CD14-positive monocyte (primary cell): ENCODE data around the gene CCDC15. TPM values are rescaled to one million over a fixed set of nuclear protein-coding genes. Genes with fewer than 3 reads are reported as not detected.

Experiments used
- DNase-seq, 3 donors: peaks; one replicate each; pipeline ENCODE4 v3.0.0-alpha.2; 2011 to 2022
- H2AFZ ChIP-seq: 2 replicates; pipeline ENCODE4 v1.6.0; 2012; ENCODE audit warnings: mild to moderate bottlenecking, low read depth, low read length, inconsistent platforms; ENCODE audit not compliant: insufficient read depth, poor library complexity, severe bottlenecking
- H3K27ac ChIP-seq, 2 donors: 1 replicate in 1 of 2; 2 replicates in 1 of 2; pipeline ENCODE4 v1.5.1; 2012 to 2013; ENCODE audit warnings: low read length in 2 of 2, control low read depth in 1 of 2, inconsistent platforms in 1 of 2, low read depth in 1 of 2, mild to moderate bottlenecking in 1 of 2
- H3K27me3 ChIP-seq, 2 donors: one replicate each; pipeline versions ENCODE4 v1.6.0 to v1.6.1; 2011 to 2013; ENCODE audit warnings: low read length in 2 of 2; ENCODE audit not compliant: control insufficient read depth in 2 of 2, insufficient read depth in 2 of 2
- H3K36me3 ChIP-seq, 2 donors: replicated peaks in 1 of 2; 1 replicate in 1 of 2; 2 replicates in 1 of 2; pipeline versions ENCODE4 v1.5.1 to v1.6.1; 2012 to 2013; ENCODE audit warnings: low read length in 2 of 2, control low read depth in 1 of 2, inconsistent platforms in 1 of 2, mild to moderate bottlenecking in 1 of 2; ENCODE audit not compliant: insufficient read depth in 2 of 2, control insufficient read depth in 1 of 2
- H3K4me1 ChIP-seq, 2 donors: 1 replicate in 1 of 2; 2 replicates in 1 of 2; pipeline versions ENCODE4 v1.5.1 to v1.6.1; 2012 to 2013; ENCODE audit warnings: low read length in 2 of 2, control low read depth in 1 of 2, inconsistent platforms in 1 of 2, mild to moderate bottlenecking in 1 of 2, moderate library complexity in 1 of 2; ENCODE audit not compliant: insufficient read depth in 2 of 2, control insufficient read depth in 1 of 2
- H3K4me2 ChIP-seq: replicated peaks from 2 replicates; pipeline ENCODE3; 2012; ENCODE audit warnings: low read length, moderate library complexity, mild to moderate bottlenecking; ENCODE audit not compliant: poor library complexity, severe bottlenecking; ENCODE audit errors: extremely low read depth
- H3K4me3 ChIP-seq, 3 experiments: fragments of 200-600 bp in 1 of 3; sonication (generic) in 1 of 3; replicated peaks in 1 of 3; 1 replicate in 2 of 3; 2 replicates in 1 of 3; pipeline ENCODE4 v1.5.1; 2011 to 2013; ENCODE audit warnings: low read length in 3 of 3, mild to moderate bottlenecking in 3 of 3, control low read depth in 2 of 3, low read depth in 2 of 3, inconsistent platforms in 1 of 3, moderate library complexity in 1 of 3
- H3K79me2 ChIP-seq: 2 replicates; pipeline ENCODE4 v1.6.0; 2012; ENCODE audit warnings: mild to moderate bottlenecking, control low read depth, inconsistent platforms, low read length, moderate library complexity; ENCODE audit not compliant: insufficient read depth
- H3K9ac ChIP-seq: 2 replicates; pipeline ENCODE4 v1.6.0; 2017; ENCODE audit warnings: low read length, mild to moderate bottlenecking; ENCODE audit not compliant: insufficient read depth, poor library complexity, severe bottlenecking
- H3K9me3 ChIP-seq, 2 donors: replicated peaks in 1 of 2; 1 replicate in 1 of 2; 2 replicates in 1 of 2; pipeline versions ENCODE4 v1.5.1 to v1.6.1; 2012 to 2013; ENCODE audit warnings: low read length in 2 of 2, control low read depth in 1 of 2; ENCODE audit not compliant: control insufficient read depth in 1 of 2, insufficient read depth in 1 of 2
- H4K20me1 ChIP-seq: 2 replicates; pipeline ENCODE4 v1.6.0; 2012; ENCODE audit warnings: mild to moderate bottlenecking, low read length, control low read depth, moderate library complexity; ENCODE audit not compliant: insufficient read depth
- H3K27ac Mint-ChIP-seq, 7 donors: one replicate each; pipeline ENCODE4 v1.8.0; 2020; ENCODE audit warnings: mild to moderate bottlenecking in 7 of 7, mixed read lengths in 7 of 7, moderate library complexity in 6 of 7, inconsistent platforms in 2 of 7
- H3K27me3 Mint-ChIP-seq, 3 donors: one replicate each; pipeline ENCODE4 v1.8.0; 2021 to 2022; ENCODE audit warnings: low read depth in 3 of 3, mild to moderate bottlenecking in 3 of 3, mixed read lengths in 3 of 3, moderate library complexity in 3 of 3, inconsistent platforms in 1 of 3
- H3K36me3 Mint-ChIP-seq, 2 donors: one replicate each; pipeline ENCODE4 v1.8.0; 2020; ENCODE audit warnings: mixed read lengths in 2 of 2, inconsistent platforms in 1 of 2, mild to moderate bottlenecking in 1 of 2
- H3K4me1 Mint-ChIP-seq: one replicate; pipeline ENCODE4 v1.8.0; 2020; ENCODE audit warnings: mild to moderate bottlenecking, mixed read lengths
- H3K4me3 Mint-ChIP-seq, 2 donors: one replicate each; pipeline ENCODE4 v1.8.0; 2020; ENCODE audit warnings: mild to moderate bottlenecking in 2 of 2, mixed read lengths in 2 of 2, moderate library complexity in 1 of 2
- H3K9me3 Mint-ChIP-seq, 7 donors: one replicate each; pipeline ENCODE4 v1.8.0; 2020 to 2022; ENCODE audit warnings: mixed read lengths in 7 of 7, mild to moderate bottlenecking in 6 of 7, moderate library complexity in 6 of 7, inconsistent platforms in 2 of 7
- WGBS: methylation state at CpG from one replicate; pipeline ENCODE4 v1.1.5; 2013; ENCODE audit warnings: missing lambda C conversion rate; ENCODE audit not compliant: insufficient coverage; 5-methylcytosine and 5-hydroxymethylcytosine counted together
- intact Hi-C, 2 donors: fragments of 100-400 bp; cut with micrococcal nuclease; formaldehyde crosslinking; loops; one replicate each; pipeline versions ENCODE4 v1.15.0 to v1.15.1; 2023
- polyA plus RNA-seq, 3 donors: library from polyadenylated mRNA; depleted of rRNA in 1 of 3; unstranded in 2 of 3; stranded (reverse) in 1 of 3; fragments of 300-500 nt in 2 of 3; fragments of >200 nt in 1 of 3; fragmentation: Illumina TruSeq in 2 of 3; gene quantifications; 1 replicate in 2 of 3; 2 replicates in 1 of 3; pipeline ENCODE4 v1.2.3, GENCODE V29; 2012 to 2021
- TF ChIP-seq, protein P1 (sequence below): fragments of 200-600 bp; IDR thresholded peaks from one replicate; pipeline ENCODE4 v1.8.0; 2022; ENCODE audit warnings: antibody characterized with exemption, mild to moderate bottlenecking

CCDC15 gene
- polyA plus RNA-seq, 3 donors = 0.24 to 0.32 (median 0.28) TPM

DNA sequence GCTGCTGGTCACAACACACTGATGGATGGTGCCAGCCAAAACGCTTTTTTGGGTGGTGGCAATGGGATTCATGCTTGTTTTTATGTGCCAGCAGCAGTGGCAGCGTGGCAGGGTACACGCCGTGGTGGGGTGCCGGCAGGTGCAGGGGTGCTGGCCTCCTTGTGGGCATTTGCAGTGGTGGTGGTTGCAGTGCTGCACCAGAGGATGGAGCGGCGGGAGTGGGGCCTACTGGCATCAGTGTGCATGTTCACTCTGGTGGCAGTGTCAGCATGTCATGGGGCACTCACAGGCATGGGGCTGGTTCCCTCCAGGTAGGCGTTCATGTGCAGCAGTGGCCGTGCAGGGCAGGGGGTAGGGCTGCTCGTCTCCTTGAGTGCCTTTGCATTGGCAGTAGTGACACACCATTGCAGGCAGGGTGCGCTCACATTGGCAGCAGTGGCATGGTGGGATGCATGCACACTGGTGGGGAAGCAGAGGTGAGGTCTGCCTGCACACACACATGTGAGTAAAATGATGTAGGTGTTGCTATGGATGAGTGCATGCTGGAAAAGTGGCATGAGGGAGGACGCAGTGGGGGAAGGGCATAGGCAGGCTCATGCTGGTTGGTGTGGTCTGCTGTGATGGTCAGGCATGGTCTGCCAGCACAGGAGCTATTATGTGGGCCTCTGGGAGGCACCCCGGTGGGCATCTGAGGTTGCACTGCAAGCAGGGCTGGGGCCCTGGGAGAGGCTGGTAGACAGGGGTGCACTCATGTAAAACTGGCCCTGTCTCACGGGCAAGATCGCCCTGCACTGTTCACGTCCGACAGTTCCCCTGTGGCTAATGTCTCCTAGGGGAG is 29.9 kb downstream of the CCDC15 start:
- H3K27me3 ChIP-seq = no peaks in the 10 kb centered on the region
- no peak overlapping the region for H3K9ac ChIP-seq
- H3K9me3 Mint-ChIP-seq = peaks cover 13 to 42% (median 26%) of the 10 kb centered on the region in 7 donors
- TF ChIP-seq, protein P1, sequence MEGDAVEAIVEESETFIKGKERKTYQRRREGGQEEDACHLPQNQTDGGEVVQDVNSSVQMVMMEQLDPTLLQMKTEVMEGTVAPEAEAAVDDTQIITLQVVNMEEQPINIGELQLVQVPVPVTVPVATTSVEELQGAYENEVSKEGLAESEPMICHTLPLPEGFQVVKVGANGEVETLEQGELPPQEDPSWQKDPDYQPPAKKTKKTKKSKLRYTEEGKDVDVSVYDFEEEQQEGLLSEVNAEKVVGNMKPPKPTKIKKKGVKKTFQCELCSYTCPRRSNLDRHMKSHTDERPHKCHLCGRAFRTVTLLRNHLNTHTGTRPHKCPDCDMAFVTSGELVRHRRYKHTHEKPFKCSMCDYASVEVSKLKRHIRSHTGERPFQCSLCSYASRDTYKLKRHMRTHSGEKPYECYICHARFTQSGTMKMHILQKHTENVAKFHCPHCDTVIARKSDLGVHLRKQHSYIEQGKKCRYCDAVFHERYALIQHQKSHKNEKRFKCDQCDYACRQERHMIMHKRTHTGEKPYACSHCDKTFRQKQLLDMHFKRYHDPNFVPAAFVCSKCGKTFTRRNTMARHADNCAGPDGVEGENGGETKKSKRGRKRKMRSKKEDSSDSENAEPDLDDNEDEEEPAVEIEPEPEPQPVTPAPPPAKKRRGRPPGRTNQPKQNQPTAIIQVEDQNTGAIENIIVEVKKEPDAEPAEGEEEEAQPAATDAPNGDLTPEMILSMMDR = no peak
- H3K4me3 Mint-ChIP-seq = no peak overlapping the region
- H3K4me1 Mint-ChIP-seq = no peaks in the 10 kb centered on the region
- no peaks in the 10 kb centered on the region for H3K79me2 ChIP-seq
- H3K27ac Mint-ChIP-seq = peak overlapping the region in 2 of 7 donors; percentile 15 to 39
- peaks cover 0 to 2% (median 1%) of the 10 kb centered on the region in 3 donors for H3K27me3 Mint-ChIP-seq
- H3K36me3 Mint-ChIP-seq = peaks cover 63 to 70% of the 10 kb centered on the region in 2 donors
- peaks cover 8 to 10% of the 10 kb centered on the region in 2 donors for H3K9me3 ChIP-seq
- no peaks in the 10 kb centered on the region for H4K20me1 ChIP-seq
- intact Hi-C loops = no loop called here
- no peak overlapping the region for H3K27ac ChIP-seq
- H3K36me3 ChIP-seq = peaks cover 2 to 32% of the 10 kb centered on the region in 2 donors
- H3K4me2 ChIP-seq = no peak overlapping the region
- no peak overlapping the region for H3K4me3 ChIP-seq
- no peaks in the 10 kb centered on the region for H3K4me1 ChIP-seq
- H2AFZ ChIP-seq = no peak overlapping the region
- WGBS = 97% methylated on average over 15 of the region's 17 CpGs
- DNase-seq = no peak

DNA sequence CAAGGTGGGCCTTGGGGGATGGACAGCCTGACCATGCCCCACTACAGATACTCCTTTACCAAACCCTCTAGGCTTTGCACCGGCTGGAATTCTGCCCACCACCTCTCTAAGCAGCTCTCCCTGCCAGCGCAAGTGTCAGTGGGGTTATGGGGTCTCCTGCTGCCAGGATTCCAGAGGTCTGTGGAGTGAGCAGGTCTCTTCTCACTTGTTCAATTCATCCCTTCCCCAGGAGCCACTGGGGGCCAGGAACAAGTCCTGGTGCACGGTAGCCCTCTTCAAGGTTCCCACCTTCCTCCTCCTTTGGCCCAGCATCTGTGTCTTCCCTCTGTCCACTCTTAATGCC is 30.5 kb downstream of the CCDC15 start:
- Mint-ChIP-seq H3K4me3 (no peak overlapping the region), H3K27me3 (peaks cover 0 to 2% (median 1%) of the 10 kb centered on the region in 3 donors), H3K27ac (peak overlapping the region in 1 of 7 donors; percentile 47), H3K4me1 (no peaks in the 10 kb centered on the region), H3K36me3 (peaks cover 60 to 68% of the 10 kb centered on the region in 2 donors), H3K9me3 (peaks cover 9 to 36% (median 23%) of the 10 kb centered on the region in 7 donors)
- intact Hi-C loops = no loop called here
- H3K27me3 ChIP-seq = no peaks in the 10 kb centered on the region
- no peaks in the 10 kb centered on the region for H3K4me1 ChIP-seq
- no peaks in the 10 kb centered on the region for H3K79me2 ChIP-seq
- TF ChIP-seq, protein P1 = no peak
- WGBS = 91% methylated on average over 1 of the region's 3 CpGs
- peaks cover 2 to 31% of the 10 kb centered on the region in 2 donors for H3K36me3 ChIP-seq
- H3K9ac ChIP-seq = no peak overlapping the region
- no peak overlapping the region for H3K27ac ChIP-seq
- H3K9me3 ChIP-seq = peaks cover 8 to 10% of the 10 kb centered on the region in 2 donors
- H3K4me3 ChIP-seq = no peak overlapping the region
- no peak for DNase-seq
- H4K20me1 ChIP-seq = no peaks in the 10 kb centered on the region
- H3K4me2 ChIP-seq = no peak overlapping the region
- no peak overlapping the region for H2AFZ ChIP-seq
